Natural killer cell (primary cell): Measurements from ENCODE around the gene FUT1. TPM values are rescaled to one million over a fixed set of nuclear protein-coding genes. Genes with fewer than 3 reads are reported as not detected.

ENCODE experiments used
- ATAC-seq, 3 donors: fragments of 150-1000 bp in 2 of 3; fragments of 200-7000 bp in 1 of 3; cut with Tn5 transposase; 1 replicate in 1 of 3; 2 replicates in 2 of 3; pipeline ENCODE4 v1.10.0; 2021; ENCODE audit warnings: mild to moderate bottlenecking in 2 of 3, moderate library complexity in 2 of 3
- DNase-seq, 2 donors: peaks; one replicate each; pipeline versions ENCODE4 v3.0.0 to v3.0.0-alpha.2; 2013 to 2021; ENCODE audit warnings: mixed read lengths in 1 of 2
- H3K27ac ChIP-seq: one replicate; pipeline ENCODE4 v1.5.1; 2013; ENCODE audit warnings: mild to moderate bottlenecking, low read length
- H3K27me3 ChIP-seq: one replicate; pipeline ENCODE4 v1.6.1; 2013; ENCODE audit warnings: low read length; ENCODE audit not compliant: control insufficient read depth, insufficient read depth
- H3K36me3 ChIP-seq: one replicate; pipeline ENCODE4 v1.6.1; 2013; ENCODE audit warnings: low read length; ENCODE audit not compliant: control insufficient read depth, insufficient read depth
- H3K4me1 ChIP-seq: one replicate; pipeline ENCODE4 v1.6.1; 2013; ENCODE audit warnings: low read length; ENCODE audit not compliant: control insufficient read depth, insufficient read depth
- H3K4me3 ChIP-seq: one replicate; pipeline ENCODE4 v1.5.1; 2013; ENCODE audit warnings: low read length
- H3K9me3 ChIP-seq: one replicate; pipeline ENCODE4 v1.6.1; 2013; ENCODE audit warnings: low read length; ENCODE audit not compliant: control insufficient read depth, insufficient read depth
- H3K27ac Mint-ChIP-seq, 2 donors: one replicate each; pipeline ENCODE4 v1.8.0; 2022; ENCODE audit warnings: mild to moderate bottlenecking in 2 of 2, mixed read lengths in 2 of 2, moderate library complexity in 1 of 2
- H3K27me3 Mint-ChIP-seq, 2 donors: one replicate each; pipeline ENCODE4 v1.8.0; 2022; ENCODE audit warnings: low read depth in 2 of 2, mixed read lengths in 2 of 2
- H3K36me3 Mint-ChIP-seq: one replicate; pipeline ENCODE4 v1.8.0; 2022; ENCODE audit warnings: mixed read lengths
- H3K4me1 Mint-ChIP-seq, 2 donors: one replicate each; pipeline ENCODE4 v1.8.0; 2022; ENCODE audit warnings: mixed read lengths in 2 of 2
- H3K4me3 Mint-ChIP-seq: one replicate; pipeline ENCODE4 v1.8.0; 2022; ENCODE audit warnings: mild to moderate bottlenecking, moderate library complexity, mixed read lengths
- H3K9me3 Mint-ChIP-seq, 2 donors: one replicate each; pipeline ENCODE4 v1.8.0; 2022; ENCODE audit warnings: mixed read lengths in 2 of 2
- WGBS: methylation state at CpG from one replicate; pipeline ENCODE4 v1.1.7; 2013; ENCODE audit warnings: missing lambda C conversion rate; ENCODE audit not compliant: insufficient coverage; 5-methylcytosine and 5-hydroxymethylcytosine counted together
- intact Hi-C: fragments of 100-400 bp; cut with micrococcal nuclease; formaldehyde crosslinking; loops from one replicate; pipeline ENCODE4 v1.14.2; 2022
- total RNA-seq, 4 donors: library from RNA; stranded (reverse); fragments of 120-200 nt in 1 of 4; gene quantifications; one replicate each; pipeline versions ENCODE4 v1.2.3 to v1.2.4, GENCODE V29; 2013 to 2022
- TF ChIP-seq, protein P1 (sequence below): fragments of 200-600 bp; IDR thresholded peaks from one replicate; pipeline ENCODE4 v1.8.0; 2022; ENCODE audit warnings: antibody characterized with exemption

The FUT1 gene
- total RNA-seq, 3 donors from 2014 or later (not counting 1 experiment from before 2014, with no cell fraction given) = 0.18 TPM; not detected in 2

DNA sequence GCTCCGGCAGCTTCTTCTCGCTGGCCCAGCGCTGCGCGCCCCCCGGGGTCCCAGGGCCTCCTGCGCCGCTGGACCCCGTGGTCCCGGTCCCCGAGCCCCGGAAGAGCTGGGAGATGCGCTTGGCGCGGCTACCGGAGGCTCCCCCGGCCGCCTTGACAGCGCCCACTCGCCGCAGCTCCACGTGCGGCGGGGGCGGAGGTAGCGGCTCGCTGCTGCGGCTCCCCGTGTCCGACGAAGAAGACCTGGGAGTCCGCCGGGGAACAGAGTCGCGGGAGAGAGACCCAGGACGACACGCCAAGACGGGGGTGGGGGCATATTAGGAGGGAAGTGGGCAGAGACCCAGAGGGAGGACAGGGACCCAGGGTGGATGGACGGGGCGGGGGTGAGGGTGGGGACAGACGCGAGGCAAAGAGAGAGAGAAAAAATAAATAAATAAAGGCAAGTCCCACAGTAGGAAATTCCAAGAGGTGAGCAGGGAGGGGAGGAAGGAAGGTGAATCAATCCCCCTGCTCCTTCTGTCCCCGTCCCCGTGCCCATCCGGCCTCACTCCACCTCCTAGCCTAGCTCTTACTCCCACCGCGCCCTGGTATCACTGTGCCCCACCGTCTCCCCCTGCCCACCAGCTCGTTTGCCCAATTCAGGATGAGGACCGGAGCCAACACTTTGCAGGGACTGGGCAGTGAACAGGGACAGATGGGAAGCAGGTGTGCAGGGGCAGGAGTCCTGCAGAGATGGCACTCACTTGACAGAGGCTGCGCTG is 12.9 kb downstream of the FUT1 start:
- Mint-ChIP-seq H3K4me1 (peaks cover 8 to 24% of the 10 kb centered on the region in 2 donors), H3K27me3 (peaks cover 0 to 3% of the 10 kb centered on the region in 2 donors), H3K9me3 (no peaks in the 10 kb centered on the region), H3K36me3 (no peaks in the 10 kb centered on the region), H3K27ac (no peak overlapping the region), H3K4me3 (peak overlapping the region; percentile 49)
- peaks cover 9% of the 10 kb centered on the region for H3K27me3 ChIP-seq
- WGBS = 5% methylated on average over 51 of the region's 51 CpGs
- no peak overlapping the region for H3K27ac ChIP-seq
- H3K4me3 ChIP-seq = no peak overlapping the region
- intact Hi-C loops = loop anchor here (5.0 kb wide), 1 partner anchor 92 kb away; the partner anchor contains the start of gene CA11
- ATAC-seq = peak in 1 of 3 donors; percentile 3
- H3K4me1 ChIP-seq = peaks cover 25% of the 10 kb centered on the region
- TF ChIP-seq, protein P1, sequence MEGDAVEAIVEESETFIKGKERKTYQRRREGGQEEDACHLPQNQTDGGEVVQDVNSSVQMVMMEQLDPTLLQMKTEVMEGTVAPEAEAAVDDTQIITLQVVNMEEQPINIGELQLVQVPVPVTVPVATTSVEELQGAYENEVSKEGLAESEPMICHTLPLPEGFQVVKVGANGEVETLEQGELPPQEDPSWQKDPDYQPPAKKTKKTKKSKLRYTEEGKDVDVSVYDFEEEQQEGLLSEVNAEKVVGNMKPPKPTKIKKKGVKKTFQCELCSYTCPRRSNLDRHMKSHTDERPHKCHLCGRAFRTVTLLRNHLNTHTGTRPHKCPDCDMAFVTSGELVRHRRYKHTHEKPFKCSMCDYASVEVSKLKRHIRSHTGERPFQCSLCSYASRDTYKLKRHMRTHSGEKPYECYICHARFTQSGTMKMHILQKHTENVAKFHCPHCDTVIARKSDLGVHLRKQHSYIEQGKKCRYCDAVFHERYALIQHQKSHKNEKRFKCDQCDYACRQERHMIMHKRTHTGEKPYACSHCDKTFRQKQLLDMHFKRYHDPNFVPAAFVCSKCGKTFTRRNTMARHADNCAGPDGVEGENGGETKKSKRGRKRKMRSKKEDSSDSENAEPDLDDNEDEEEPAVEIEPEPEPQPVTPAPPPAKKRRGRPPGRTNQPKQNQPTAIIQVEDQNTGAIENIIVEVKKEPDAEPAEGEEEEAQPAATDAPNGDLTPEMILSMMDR = no peak
- H3K36me3 ChIP-seq = no peaks in the 10 kb centered on the region
- H3K9me3 ChIP-seq = no peaks in the 10 kb centered on the region
- DNase-seq = peak in 1 of 2 donors; percentile 32

DNA sequence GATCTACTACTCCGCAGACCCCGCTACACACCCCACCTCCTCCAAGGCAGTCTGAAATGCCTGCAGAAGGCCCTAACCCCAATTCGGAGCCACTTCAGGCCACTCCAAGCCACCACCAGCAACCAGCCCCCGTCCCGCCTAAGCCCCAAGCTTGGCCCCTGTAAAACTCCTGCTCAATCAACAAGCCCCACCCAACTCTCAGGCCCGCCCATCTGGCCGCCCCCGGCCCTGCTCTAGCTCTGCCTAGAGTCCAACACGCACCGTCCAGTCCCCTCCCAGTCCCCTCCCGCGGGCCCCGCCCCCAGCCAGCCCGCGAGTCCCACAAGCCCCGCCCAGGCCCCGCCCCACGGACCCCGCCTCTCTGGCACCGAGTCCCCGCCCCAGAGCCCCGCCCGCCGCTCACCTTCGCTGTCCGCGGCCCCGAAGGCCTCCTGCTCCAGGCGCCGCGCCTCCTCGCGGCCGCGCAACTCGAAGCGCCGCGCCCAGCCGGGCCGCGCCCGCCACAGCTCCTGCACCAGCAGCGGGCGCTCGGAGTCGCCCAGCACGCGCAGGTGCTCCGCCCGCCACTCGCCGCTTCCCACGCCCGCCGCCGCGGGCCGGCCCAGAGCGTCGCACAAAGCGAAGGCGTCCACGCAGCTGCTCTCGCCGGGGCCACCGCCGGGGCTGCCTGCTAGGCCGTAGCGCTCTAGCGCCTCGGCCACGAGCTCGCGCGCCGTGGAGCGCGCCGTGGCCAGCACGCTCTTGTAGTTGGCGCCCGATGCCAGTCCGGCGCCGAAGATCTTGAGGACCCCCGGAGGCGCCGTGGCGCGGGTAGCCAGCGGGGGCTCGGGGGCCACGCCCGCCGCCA is 13.7 kb downstream of the FUT1 start:
- no peaks in the 10 kb centered on the region for H3K36me3 Mint-ChIP-seq
- H3K27ac Mint-ChIP-seq = peak overlapping the region in 1 of 2 donors; percentile 49
- intact Hi-C loops = loop anchor here (1.0 to 5.0 kb wide), 2 partner anchors 24 to 91 kb away; partner anchors contain the start of gene CA11
- peak; percentile 71 to 93 for DNase-seq
- Histone ChIP-seq H3K4me3 (no peak overlapping the region), H3K27me3 (peaks cover 9% of the 10 kb centered on the region), H3K36me3 (no peaks in the 10 kb centered on the region), H3K9me3 (no peaks in the 10 kb centered on the region), H3K4me1 (peaks cover 25% of the 10 kb centered on the region), H3K27ac (peak overlapping the region; percentile 45)
- H3K4me3 Mint-ChIP-seq = peak overlapping the region; percentile 56
- peaks cover 8 to 24% of the 10 kb centered on the region in 2 donors for H3K4me1 Mint-ChIP-seq
- 2% methylated on average over 96 of the region's 96 CpGs for WGBS
- no peaks in the 10 kb centered on the region for H3K27me3 Mint-ChIP-seq
- TF ChIP-seq, protein P1 = no peak
- no peaks in the 10 kb centered on the region for H3K9me3 Mint-ChIP-seq
- ATAC-seq = peak; percentile 87 to 91 (median 88)

DNA sequence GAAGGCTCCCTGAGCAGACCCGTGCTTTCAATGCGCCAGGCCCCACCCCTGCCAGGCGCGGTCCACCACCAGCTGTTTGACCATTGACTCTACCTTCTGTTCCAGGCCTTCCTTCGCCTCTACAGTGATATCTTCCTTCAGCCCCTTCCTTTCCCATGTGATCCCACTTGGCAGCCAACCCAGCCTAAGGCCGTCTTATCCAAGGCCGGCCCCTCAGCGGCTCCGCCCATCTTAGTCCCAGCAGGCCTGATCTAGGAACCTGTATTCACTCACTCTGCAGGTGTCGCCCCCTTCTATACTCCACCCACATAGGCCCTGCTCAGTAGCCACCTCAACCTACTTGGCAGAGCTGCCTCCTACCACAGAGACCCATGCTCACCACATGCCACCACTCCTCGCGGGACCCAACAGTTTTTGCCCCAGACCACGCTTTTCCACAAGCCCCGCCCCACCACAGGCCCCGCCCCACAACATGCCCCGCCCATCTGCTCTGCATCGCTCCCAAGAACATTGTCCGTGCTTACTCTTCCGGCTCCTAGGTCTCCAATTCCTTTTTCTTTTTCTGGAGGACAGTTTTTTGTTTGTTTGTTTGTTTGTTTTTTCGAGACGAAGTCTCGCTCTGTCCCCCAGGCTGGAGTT is 15.0 kb downstream of the FUT1 start:
- 83% methylated on average over 21 of the region's 22 CpGs for WGBS
- no peak for ATAC-seq
- H3K9me3 Mint-ChIP-seq = no peaks in the 10 kb centered on the region

More for the DNA sequence above, 15.0 kb downstream of the FUT1 start:
- DNase-seq = peak in 1 of 2 donors; percentile 28
- Histone ChIP-seq H3K27me3 (peaks cover 9% of the 10 kb centered on the region), H3K4me3 (no peak overlapping the region), H3K4me1 (peaks cover 25% of the 10 kb centered on the region), H3K27ac (no peak overlapping the region), H3K36me3 (no peaks in the 10 kb centered on the region), H3K9me3 (no peaks in the 10 kb centered on the region)
- TF ChIP-seq, protein P1 = no peak
- intact Hi-C loops = loop anchor here (5.0 kb wide), 1 partner anchor 90 kb away; the partner anchor contains the start of gene CA11
- peaks cover 8 to 24% of the 10 kb centered on the region in 2 donors for H3K4me1 Mint-ChIP-seq
- H3K36me3 Mint-ChIP-seq = no peaks in the 10 kb centered on the region
- no peak overlapping the region for H3K27ac Mint-ChIP-seq
- H3K4me3 Mint-ChIP-seq = peak overlapping the region; percentile 58
- peaks cover 6% of the 10 kb centered on the region in 2 donors for H3K27me3 Mint-ChIP-seq
